A204.1 (cell line): ENCODE results near the gene KLHL9.
A peak's percentile ranks its signal among the peaks of the same experiment; 100 is the strongest.

Source experiments
- FAIRE-seq: peaks from 2 replicates; lab custom pipeline; 2012; peaks lifted over from hg19 to GRCh38; lab: Jason Lieb, UNC

Gene KLHL9

DNA sequence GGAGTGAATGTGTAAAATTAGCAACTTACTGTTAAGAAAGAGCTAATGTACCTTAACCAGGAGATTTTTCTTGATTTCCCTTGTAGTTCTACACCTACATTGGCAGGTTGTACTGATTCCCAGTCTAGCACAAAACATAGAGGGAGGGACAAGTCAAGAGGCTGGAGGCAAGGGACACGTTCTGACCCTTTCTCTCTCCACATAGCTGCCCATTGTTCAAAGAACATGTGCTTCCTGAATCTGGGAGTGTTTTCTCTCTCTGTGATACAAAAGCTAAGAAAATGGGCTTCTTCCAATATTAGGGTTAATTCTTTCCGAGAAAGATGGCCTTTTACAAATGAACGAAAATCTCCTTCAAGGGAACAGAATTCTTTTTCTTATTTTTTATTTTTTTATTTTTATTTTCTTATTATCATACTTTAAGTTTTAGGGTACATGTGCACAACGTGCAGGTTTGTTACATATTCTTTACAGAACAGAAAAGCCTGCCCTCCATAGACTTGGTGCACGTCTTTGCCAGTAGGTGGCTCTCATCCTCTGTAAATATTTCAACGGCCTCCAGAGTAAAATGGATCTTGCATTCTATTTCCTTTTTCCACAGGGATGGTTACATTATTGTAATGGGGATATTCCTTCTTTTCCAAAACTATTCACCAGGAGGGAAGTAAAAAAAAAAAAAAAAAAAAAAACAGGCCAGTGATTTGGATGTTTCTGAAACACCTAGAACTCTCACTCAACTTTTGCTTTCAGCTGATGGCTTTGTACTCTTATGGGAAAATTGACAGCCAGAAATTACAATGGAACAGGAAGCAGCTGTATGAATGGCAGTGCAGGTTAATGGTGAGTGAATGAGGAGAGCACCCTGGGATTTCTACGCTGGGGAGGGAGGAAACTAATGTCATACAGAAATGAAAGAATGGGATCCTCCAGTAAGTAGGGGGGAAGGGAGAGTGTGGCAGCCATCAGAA lies 17.0 kb downstream of the KLHL9 start:
- FAIRE-seq = peak; percentile 94

DNA sequence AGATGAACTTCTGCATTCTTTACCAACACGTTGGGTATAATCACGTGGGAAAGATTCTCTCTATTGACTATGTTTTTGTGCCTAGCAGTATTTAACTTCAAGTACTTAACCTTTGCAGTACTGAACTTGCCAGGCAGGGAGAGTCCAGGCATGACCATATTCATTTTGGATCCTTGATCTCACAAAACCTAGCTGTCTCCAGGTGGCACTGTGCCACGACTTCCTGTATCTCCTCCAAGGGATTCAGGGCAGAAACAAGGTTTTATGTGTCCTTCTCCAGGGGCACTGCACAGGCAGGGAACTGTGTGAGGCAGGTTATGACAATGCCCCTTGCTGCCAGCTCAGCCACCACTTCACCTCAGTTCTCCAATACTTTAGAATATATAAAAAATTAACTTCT lies 18.3 kb downstream of the KLHL9 start:
- no peak for FAIRE-seq

DNA sequence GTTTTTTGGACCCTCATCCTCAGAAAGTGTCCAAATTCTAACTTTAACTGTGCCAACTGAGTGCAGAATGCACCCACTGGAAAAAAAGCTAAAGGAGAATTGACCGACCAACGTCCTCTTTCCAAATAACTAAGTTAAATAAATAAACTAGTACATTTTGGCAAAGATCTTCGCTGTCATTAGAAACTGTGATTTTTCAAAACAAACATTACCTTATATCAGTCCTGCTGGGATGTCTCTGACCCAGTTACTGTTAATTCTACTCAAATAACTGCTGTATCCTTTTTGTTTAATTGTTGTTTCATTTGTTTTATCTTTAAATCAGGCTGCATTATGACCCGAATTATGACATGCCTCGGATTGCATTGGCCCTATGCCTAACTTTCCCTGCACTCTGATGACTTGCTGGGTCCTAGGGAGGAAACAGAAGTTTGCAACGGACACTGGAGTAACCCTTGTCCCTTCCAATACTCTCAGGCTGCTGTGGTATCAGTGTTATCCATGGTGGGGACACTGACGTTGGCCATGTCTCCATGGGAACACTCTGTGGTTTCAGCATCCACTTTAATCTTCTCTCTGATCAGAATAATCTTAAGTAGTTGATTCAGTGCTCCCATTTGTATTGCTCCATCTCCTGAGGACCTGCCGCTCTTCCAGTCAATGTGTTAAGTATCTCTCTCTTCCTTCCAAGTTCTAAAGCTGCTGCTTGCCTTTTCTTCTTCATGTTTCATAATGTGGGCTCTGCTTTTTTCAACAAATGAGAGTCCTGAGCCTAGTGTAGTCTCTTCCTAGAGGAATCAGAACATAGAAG lies 19.0 kb downstream of the KLHL9 start:
- no peak for FAIRE-seq

DNA sequence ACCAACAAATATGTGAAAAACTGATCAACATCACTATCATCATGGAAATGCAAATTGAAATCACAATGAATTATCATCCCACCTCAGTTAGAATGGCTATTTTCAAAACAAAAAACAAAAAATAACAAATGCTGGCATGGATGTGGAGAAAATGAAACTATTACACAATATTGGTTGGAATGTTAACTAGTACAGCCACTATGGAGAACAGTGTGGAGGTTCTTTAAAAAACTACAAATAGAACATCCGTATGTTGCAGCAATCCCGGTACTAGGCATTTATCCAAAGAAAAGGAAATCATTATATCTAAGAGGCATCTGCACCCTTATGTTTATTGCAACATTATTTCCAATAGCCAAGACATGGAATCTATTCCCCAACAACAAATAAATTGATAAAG lies 21.1 kb downstream of the KLHL9 start:
- no peak for FAIRE-seq

DNA sequence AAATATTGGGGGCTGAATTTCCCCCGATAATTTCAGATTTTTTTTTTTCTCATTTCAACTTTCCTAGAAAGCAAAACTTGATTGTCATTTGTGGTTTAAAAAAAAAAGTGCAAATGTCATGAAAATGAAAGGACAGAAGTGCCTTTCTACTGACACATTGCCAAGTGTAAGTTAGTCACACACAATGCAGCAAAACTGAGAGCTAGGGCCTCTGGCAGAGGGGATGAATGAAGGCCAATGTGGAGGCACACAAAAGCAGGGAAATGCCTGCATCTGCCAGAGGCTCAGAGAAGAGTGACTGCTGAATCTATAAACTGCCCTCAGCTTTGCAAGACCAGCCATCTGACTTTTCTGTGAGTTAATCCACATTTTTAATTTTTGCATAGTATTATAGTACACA lies 23.3 kb downstream of the KLHL9 start:
- no peak for FAIRE-seq

DNA sequence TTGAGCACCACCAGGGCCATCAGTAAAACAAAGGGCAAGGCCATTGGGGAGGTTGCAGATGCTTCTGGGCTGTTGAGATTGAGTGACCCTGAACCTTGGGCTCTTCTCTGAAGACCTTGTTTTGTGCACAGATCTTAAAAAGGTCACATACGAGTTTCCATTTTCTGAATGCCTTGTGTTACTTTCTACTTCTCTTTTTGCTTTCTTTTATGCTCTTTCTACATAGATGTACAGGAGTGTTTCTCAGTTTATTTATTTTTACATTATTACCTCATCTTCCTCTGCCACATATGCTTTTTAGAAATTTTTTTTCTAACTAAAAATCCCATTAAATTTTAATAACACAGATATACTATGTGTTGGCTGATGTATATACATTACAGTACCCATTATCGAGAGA lies 30.0 kb downstream of the KLHL9 start, which contains the start of gene IFNA5:
Gene IFNA5, minus strand, starts transcription at position 101 of the 400 bp plus-strand sequence. Its CDS starts 57 bp downstream, at position 44.
- FAIRE-seq = no peak

DNA sequence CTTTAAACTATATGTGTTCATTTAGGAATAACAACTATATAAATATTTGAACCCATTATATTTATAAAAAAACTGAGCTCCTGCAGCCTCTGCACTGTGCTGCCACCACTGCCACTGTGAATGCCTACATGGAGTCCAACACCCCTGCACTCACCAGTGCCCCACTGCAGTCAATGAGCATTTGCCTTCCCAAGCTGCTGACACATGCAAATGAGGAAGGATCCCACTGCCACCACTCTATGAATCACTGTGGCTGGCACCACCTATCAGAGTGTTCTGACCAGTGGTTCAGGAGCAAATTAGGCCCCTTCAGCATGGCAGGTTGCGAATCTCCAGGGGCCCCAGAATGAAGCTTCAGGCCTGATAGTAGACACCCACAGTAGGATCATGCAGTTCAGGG lies 39.2 kb downstream of the KLHL9 start:
- no peak for FAIRE-seq

DNA sequence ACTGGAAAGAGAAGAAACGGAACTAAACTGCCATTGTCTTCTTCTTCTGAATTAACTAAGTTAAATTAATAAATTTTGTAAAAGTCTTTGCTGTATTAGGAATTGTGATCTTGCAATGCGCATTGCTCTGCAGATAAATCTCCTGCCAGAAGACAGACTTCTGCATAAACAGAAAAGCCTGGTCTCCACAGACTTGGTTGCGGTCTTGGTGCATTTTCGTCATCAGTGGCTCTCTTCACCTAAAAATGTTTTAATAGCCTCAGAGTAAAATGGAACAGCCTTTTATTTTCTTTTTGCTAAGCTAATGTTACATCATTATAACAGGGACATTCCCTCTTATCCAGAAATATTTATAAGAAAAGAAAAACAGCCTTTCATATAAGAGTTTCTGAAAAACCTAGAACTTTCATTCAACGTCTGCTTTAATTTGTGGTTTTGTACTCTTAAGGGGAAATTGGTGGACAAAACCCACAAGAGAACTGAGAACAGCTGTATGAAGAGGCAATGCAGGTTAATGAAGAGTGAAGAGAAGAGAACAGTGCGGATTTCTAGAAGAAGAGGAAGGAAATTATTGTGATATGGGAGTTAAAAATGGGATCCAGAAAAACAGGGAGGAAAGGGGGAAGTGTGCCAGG lies 40.2 kb downstream of the KLHL9 start:
- no peak for FAIRE-seq

DNA sequence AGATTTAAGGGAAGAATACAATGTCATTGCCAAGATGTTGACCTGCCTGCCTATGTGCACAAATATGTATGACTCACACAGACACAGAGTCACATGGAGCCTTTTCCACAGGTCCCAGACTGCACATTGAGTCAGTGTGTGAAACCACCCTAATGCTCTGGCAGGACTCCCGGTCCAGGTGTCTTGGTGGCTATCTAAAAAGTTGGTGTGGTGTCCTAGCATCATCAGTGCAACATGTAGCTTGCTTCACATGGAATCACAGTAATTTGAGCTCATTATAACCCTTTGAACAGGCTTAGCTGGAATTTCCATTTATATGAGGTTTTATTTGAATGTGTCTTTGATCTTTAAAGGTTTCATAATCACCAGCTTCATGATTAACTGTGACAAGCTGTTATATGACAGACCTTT lies 40.8 kb downstream of the KLHL9 start:
- no peak for FAIRE-seq

DNA sequence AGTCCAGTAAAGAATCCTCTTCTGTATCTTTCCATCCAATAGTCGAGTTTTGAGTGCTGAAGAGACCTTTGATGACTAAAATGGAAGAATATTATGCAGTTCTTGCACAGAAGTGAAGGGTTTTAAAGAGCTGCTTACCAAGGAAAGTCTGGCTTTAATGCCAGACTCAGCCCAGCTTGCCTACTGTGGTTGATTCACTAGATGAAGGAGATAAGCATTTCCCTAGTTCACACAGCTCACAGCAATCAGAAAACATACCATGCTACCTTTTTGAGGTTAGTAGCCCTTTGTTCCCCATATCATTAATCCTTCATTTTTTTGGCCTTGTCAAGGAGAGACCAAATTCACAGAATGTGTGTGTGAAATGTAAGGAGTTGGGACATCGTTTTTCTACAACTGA lies 45.4 kb downstream of the KLHL9 start:
- FAIRE-seq = no peak

DNA sequence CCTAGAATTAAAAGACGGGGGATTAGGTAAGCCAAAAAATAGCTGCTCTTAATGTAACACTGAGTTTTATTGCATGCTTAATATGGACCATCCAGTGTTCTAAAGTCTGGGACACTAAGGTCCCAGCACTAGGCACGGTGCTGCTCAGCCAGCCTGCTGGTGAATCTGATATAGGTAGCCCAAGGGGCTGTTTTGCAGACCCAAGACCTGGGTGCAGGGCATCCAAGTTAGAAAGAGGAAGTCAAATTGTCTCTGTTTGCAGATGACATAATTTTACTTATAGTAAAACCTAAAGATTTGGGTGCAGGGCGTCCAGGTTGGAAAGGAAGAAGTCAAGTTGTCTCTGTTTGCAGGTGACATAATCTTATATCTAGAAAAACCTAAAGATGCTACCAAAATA lies 47.9 kb downstream of the KLHL9 start:
- FAIRE-seq = no peak

DNA sequence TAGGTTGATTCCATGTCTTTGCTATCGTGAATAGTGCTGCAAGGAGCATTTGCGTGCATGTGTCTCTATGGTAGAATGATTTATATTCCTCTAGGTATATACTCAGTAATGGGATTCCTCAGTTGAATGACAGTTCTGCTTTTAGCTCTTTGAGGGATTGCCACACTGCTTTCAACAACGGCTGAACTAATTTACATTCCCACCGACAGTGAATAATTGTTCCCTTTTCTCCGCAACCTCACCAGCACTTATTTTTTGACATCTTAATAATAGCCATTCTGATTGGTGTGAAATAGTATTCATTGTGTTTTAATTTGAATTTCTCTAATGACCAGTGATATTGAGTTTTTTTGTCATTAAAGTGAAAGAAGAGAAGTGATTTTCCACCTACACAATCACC lies 48.5 kb downstream of the KLHL9 start:
- FAIRE-seq = no peak

DNA sequence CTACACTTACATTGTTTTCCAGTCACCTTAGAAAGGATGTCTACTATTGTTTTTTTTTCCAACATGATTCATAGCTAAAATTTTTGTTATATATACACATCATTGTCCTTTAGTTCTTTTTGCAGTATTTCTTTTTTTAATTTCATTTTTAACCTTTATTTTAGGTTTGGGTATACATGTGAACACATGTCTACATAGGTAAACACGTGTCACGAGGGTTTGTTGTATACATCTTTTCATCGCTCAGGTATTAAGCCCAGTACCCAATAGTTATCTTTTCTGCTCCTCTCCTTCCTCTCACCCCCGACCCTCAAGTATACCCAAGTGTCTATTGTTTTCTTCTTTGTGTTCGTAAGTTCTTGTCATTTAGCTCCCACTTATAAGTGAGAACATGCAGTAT lies 49.1 kb downstream of the KLHL9 start:
- no peak for FAIRE-seq

DNA sequence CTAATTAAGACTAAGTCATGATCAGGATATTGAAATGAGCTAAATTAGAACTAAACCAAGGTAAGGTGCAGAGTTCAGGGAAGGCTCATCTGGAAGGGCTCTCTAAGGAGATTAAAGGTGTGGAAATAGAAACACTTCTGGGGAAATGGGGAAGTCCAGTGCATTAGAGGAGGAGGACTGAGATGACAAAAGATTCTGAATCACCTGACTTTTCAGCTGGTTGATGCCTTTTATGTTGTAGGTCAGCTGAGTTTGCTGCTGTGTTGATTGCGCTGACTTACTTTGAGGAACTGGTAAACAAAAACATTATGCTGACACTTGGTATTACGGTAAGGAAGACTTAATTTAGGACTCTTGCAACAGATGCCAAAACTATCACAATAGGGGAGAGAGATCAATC lies 53.9 kb downstream of the KLHL9 start:
- FAIRE-seq = no peak
